NCI-H2081 treated with DMSO at 0.1 percent for 48 hours (cell line): ENCODE data around the gene F8.

Source experiments
- DNase-seq: peaks from one replicate; lab custom pipeline; 2025; lab: John Stamatoyannopoulos, UW

F8 gene

DNA sequence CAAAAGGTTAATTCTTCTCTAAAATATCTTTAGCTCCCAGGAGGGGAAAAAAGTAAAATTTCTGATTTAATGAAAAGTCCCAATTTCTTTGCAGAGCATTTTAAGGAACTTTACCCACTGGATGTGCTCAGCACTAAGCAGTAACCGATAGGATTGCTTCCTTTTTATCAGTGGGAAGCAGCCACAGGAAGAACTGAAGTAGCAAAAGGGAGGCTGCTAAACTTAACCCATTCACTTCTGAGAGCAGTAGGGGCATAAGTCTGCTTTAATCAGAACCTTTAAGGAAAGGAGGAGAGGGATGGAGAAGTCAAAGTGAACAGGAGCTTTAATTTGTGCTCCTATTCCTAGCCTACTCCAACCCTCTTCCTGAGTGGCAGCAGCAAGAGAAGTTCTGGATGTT is at the start of gene F8:
TSS of gene F8 (minus strand) at position 139 of the 400 bp plus-strand sequence. CDS start 171 bp downstream, outside the sequence.
- DNase-seq, result no peak

DNA sequence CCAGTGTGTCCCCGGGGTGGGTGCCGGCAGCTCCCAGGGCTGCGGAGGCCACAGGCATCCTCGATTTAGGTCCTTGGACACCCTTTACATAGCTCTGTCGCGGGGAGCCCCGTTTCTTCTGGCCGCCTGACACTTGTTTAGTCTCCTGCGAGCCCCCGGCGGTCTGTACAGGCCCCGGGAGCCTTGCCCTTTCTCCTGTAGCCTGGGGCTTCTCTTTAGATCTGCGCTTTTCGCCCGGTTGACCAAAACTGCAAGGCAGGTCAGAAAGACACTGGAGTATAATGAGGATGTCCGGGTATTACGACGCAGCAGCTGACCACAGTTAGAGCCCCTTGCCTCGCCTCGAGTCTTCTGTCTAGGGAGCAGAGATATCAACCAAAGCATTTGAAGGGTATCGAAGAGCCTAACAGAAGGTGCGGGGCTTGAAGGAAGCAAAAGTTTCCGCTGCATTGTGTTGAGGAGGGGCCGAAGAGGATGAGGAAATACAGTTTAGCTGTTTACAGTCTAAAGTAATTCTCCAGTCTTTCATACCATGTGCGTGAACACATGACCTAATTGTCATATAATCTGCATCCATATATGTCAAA is 49.3 kb upstream of the F8 start:
- no peak for DNase-seq

DNA sequence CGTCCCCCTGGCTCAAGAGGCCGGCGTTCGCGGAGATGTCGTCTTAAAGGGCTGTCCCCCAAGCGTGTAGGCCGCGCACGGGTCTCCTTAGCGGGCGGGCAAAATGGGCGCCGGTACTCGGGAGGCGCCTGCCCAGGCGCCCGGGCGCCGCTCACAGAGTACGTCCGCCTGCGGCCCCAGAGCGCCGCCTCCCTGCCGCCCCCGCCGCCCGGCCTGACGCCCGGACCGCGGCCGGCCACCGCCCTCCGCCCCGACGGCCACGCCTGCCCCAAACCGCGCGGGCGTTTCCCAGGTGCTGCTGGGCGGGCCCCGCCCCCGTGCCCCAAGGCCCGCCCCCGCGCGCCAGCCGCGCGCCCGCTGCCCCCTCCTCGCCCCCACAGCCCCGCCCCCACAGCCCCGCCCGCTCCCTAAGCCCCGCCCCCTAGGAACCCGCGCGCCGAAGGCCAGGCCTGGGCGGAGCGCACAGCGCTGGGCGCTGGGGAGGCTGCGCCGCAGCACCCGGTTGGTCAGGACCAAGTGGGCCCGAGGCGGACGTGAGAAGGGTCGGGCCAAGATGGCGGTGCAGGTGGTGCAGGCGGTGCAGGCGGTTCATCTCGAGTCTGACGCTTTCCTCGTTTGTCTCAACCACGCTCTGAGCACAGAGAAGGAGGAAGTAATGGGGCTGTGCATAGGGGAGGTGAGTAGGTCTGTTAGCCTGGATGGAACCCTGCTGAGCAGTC is 48.6 kb upstream of the F8 start, which contains the start of the genes BRCC3, CMC4 and MTCP1:
TSS of gene BRCC3 (plus strand) at position 534 of the 719 bp plus-strand sequence. CDS start at position 554, 20 bp downstream.
TSS of gene CMC4 (minus strand) at position 162 of the 719 bp plus-strand sequence. CDS start 7,113 bp downstream, outside the sequence.
TSS of gene MTCP1 (minus strand) at position 162 of the 719 bp plus-strand sequence. CDS start 5,126 bp downstream, outside the sequence.
- DNase-seq, result no peak

DNA sequence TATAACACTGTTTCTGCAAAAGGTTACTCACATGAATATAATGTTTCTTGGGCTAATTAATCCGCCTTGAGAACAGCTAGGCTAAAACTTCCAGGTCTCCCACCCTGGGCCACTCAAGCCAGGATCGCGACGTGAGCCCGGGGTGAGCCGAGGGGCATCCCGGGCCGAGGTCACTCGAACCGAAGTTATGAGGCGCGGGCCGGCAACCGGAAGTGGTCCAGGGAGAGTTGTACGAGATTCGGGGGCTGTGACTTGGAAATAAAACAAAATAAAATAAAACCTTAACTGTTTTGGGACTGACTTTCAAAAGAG is 48.1 kb upstream of the F8 start:
- DNase-seq, result no peak

DNA sequence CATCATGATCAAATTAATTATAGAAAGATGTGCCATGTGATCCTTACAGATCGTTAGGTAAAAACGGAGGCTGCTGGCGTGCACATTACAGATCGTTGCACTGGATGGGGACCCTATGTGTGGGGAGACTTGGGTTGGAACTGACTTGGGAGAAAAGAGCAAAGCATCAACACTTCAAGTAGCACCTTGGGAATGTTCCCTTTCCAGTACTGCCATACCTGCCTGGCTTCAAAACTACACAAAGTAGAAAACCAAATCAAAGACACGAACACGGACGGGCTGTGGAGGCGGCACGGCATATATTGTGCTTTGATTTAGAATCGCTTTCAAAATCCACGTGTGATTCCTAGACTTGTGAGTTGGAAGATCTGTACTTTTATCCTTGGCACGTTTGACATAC is 47.5 kb upstream of the F8 start:
- no peak for DNase-seq

DNA sequence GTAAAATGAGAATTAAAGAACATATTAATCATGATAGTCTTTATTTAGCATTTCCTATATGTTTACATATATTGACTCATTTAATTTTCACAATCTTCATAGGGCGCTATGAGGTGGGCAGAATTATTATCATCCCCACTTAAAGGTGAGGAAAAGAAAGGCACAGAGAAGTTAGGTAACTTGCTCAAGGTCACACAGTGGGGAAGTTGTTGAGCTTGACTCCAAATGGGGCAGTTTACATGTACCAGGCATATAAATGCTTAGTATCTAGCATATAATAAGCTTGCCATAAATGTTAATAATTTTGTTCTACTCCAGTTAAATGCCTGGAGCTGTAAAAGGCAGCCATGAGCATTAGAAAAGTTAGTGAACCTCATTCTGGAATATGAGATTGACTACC is 46.9 kb upstream of the F8 start:
- no peak for DNase-seq

DNA sequence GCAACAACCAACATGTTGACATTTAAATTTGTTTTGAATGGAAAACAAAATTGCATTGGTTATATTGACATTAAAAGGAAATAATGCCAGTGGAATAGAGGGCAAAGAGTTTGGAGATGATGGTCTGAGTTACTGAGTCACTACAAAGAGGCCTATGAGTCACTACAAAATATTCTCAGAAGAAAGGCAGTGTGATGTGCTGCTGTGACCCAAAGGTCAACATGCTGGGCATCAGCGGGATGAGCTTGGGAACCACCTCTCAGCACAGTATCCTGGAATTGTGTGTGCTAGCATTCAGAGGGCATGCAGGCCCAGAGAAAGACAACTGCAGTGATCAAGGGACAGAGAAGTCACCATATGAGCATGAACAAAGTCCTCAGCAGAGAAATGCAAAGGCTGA is 45.6 kb upstream of the F8 start:
- DNase-seq, result no peak

DNA sequence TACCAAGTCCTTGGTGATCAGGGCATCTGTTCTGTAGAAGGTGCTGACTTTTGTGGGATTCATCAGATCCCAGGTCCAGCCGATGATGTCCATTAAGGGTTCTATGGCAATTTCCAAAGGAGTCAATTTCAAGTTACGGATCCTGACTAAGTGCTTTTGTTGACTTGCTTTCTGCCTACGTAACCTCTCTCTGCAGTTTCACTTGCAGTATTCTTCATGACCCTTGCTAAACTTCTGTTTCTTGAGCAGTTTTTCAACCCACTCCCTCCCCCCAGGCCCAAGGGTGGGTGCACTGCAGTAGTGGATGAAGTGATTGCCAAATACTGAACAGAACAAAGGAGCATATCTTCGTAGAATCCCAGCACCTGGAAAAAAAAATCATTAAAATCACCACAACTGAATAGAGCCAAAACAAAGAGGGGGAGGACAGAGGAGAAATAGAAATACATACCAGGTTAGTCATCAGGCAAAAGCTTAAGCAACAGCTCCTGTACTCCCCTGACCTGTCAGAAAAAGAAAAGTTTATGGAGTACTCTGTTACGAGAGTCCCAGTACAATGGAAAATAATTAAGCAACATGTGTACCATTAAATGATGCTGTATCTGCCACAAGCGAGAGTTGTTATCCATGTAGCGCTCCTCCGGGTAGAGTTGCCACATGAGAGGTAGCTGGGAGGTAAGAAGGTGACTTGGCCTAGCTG is 42.7 kb upstream of the F8 start:
- no peak for DNase-seq

DNA sequence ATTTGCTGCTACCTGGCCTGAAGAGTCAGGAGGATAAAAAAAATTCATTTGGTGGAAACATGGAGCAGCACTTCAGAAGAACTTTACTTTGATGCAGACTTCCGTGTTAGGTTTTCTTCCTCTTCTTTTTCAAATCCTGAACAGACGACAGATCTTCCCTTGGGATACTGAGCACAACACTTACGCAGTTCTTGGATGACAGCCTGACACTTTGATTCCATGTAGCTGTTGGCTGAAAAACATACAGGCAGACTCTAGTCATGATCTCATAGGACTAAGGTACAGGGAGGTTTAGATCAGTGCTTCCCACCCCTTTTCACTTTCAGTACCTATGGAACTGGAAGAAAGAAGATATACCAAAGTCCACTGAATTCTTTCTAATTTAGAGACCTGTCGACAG is 39.2 kb upstream of the F8 start:
- DNase-seq, result no peak

DNA sequence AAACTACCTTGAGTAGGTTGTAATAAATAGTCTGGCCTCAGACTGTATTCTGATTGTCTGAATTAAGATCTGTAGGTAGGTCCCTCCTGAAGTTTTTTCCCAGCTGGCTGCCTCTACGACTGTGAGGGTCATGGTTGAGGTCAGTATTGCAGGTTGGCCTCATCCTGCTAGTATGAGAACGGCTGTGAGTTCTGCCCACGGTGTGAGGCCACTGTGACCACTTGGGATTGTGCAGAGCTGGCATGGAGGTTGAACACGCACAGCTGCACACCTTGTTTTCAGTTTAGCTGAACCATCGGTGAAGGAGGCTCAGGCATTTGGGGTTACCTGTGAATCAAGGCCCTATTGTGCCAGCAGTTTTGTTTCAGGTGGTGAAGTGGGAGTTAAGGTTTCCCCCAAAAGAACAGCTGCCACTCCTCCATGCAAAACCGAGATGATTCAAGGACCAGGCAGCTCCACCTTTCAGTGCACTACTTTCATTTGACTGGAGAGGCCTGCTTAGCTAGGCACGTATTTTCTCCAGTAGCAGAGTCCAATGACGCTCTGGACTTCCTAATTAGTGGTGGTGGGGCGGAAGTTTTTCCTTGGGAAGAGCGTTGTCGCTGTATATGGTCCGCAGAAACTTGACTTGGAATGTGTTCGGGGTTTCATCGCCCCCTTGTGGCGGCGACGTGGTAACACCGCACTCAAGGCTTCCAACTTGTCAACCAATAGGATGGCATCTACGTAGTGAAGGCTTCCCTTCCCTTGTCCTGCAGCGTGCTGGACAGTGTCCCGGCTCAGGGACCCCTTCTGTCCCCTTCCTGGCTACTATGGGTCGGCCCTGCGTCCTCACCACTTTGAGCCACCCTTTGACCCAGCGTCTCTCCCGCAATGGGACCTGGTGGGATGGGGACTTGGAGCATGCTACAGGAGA is 34.6 kb upstream of the F8 start:
- DNase-seq, result no peak

DNA sequence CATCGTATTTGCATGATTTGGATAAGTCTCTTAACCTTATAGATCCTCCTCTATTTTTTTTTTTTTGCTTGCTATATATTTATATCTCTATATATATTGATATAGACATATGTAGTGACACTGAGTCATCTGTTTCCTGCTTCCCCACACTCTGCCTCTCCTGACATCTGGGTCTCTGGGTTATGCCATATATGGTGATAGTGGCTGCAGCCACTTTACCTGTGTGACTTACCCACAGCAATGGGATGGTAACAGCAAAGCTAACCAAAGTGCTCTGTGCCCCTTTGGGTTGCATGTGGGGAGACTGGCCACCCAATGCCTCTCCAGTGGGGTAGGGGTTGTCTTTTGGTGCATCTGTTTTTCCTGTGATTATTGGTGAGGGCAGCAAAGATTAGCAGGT is 33.9 kb upstream of the F8 start:
- DNase-seq, result no peak

DNA sequence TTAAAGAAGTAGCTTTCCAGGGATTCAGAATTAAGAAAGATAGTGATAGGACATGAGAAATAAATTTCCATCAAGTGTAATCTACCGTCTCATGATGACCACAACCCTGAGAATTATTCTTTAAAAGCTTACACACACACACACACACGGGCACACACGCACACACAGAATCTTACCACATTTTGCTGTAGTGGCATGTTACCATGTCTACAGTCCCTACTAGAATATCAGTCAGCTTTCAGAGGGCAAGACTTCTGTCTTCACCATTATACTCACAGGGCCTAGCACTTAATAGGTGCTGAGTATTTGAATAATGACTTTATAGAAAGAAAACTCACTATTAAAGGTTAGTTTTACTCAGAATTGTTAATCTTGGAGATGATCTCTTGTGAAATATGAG is 33.0 kb upstream of the F8 start:
- DNase-seq, result no peak

DNA sequence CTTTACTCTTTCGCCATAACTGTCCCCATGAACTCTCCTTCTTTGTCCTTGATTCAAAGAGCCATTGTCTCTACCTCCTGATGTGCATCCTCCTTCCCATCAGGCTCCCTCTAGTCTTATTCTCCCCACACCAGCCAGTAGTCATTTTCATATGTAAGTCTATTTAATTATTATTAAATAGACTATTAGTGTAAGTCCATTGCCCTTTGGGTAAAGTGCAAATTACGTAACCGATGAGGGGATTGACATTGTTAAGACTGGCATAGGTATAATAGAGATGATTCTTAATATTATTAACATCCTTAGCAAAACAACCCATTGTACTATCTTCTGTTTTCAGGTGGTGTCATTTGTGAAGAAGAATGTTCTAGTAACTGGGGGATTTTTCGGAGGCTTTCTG is 31.7 kb upstream of the F8 start:
- no peak for DNase-seq

DNA sequence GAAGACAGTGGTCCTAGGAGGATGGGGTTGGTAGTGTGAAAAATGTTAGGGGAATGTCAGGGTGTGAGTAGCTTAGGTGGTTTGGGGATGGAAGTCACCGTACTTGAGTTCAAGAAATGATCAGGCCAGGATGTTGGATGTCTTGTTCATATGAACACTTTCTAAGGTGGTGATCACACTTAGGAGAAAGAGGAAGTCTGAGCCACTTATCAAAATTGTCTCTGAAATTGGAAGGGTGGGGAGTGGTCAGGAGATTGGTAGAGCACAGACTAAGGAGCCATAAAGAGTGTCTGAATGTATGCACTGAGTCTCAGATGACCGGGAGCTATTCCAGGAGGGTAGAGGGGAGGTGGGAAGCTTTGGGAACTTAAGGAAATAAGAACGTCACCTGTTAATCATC is 31.1 kb upstream of the F8 start:
- no peak for DNase-seq

DNA sequence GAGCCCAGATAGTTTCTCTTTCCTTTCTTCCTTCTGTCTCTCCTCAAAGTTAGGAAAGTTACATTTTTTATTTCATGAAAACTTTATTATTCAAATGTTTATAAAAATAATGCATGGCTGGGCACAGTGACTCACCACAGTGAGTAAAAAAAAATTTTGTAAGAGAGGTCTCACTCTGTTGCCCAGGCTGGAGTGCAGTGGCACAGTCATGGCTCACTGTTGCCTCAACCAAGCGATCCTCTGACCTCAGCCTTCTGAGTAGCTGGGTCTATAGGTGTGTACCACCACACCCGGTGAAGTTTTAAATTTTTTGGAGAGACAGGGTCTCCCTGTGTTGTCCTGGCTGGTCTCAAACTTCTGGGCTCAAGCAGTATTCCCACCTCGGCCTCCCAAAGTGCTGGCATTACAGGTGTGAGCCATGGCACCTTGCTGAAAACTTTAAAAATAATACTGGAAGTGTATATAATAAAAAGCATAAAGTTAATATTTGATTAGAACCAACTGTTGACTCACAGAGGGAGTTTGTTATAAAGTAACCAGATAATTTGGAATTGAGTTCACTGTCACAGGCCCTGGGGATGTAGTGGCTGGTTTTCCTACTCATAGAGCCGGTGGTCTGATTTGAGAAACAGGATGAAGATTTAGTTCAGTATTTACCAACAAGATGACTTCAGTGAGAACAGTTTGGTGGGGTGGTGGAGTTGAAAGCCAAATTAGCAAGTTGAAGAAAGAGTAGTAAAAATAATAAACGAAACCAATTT is 30.4 kb upstream of the F8 start:
- DNase-seq, result no peak

DNA sequence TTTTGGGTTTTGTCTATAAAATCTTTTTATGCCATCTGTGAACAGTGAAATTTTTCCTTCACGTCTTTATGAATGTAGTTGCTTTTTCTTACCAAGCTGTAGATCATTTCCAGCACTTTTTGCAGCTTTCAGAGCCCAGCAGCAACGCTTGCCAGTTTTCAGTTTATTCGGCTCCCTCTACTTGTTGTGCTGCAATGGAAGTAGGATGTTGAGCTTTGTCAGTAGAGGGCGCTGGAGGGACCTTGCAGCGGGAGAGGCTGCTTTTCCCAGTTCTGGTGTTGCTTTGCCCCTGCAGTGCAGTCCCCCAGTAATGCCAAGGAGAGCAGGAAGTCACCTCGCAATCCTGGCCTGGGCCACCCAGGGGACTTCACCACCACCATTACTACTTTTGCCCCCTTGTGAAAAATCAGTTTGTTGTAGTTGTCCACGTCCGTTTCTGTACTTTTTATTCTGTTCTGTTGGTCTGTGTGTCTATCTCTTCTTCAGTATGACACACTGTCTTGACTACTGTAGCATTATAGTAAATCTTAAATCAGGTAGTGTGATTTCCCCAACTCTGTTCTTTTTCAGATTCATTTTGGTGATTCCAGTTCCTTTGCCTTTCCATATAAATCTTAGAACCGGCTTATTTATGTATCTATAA is 26.6 kb upstream of the F8 start:
- no peak for DNase-seq

DNA sequence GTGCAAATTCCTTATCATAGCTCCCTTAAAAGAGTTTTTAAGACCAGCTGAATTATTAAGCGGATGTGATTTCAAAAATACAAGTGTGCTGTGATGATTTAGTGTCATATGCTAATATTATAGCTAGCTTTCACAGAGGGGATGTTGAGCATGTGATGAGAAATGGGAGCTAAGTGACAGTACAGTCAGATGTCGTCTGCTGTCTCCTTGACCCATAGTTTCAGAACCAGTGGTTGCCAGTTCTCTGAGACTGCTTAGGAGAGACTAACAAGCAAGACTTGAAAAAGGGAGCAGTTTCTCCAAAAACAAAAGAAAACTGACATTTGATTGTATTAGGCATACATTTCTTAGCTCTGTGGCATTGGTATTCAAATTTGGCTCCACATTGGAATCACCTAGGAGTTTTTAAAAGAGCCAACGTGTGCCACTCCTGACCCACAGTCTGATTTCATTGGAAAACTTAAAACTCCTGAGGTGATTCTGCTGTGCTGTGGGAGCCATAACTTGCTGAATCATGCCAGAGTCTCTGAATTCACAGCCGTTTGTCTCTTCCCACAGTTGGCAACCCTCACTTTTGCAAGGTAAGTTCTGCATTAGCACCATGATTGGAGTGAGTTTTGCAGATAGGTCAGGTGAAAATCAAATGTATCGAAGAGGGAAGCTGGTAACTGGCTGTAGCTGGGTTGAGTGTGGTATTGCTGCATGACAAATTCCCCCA is 24.4 kb upstream of the F8 start:
- no peak for DNase-seq

DNA sequence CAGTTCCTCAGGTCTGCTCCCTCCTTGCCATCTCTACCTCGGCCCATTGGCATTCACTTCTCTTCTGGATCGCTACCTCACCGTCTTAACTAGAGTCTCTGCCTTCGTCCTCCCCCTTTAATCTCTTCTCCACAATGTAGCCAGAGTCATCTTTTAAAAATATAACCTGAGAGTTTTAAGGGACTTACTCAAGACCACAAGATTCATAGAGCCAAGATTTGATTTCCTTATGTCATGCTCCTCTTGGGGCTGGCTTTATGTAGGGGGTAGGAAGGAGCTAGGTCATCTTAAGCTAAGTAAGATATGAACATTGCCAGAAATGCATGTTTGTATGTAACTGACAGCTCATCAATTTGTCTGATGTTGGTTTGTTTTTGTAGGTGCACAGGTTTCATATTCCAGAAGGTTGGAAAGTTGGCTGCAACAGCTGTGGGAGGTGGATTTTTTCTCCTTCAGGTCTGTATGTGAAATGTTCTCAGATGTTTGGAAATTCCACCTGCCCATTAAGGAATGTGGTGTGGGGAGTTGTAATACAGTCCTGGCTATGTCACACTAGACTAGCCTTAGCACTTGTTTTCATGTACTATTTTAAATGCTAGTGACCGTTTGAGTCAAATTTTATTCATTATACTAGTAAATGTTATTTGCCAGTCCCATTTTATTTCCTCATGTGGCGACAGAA is 23.7 kb upstream of the F8 start:
- no peak for DNase-seq

DNA sequence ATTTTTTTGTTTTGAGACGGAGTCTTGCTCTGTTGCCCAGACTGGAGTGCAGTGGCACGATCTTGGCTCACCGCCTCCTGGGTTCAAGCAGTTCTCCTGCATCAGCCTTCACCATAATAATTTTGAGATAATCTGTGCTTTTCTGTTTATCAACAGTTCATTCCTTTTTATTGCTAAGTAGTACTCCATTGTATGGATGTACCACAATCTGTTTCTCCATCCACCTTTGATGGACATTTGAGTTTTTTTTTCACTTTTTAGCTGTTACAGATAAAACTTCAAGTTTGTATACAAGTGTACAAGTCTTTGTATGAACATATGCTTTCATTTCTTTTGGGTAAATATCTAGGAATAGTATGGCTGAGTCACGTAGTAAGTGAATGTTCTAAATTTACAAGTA is 13.2 kb upstream of the F8 start:
- DNase-seq, result no peak

DNA sequence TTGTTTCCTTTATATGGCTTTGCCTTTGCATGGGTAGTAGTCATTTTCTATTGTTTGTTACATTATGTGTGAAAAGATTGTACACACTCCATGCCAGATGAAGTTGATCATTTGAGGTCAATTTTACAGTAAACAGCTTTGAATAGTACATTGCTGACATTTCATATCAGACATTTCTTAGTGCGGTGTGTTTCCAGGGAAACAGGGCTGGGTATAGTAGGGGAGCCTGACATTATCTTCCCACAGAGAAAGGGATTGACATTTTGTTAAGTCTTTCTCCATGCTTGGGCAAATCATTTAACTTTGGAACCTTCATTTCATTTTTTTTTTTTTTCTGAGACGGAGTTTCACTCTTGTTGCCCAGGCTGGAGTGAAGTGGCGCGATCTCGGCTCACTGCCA is 9.1 kb upstream of the F8 start:
- DNase-seq, result no peak
